Renal cortical epithelial cell (primary cell): ENCODE results near the gene CUX1. TPM values are rescaled to one million over a fixed set of nuclear protein-coding genes. Genes with fewer than 3 reads are reported as not detected.

Experiments
- DNase-seq: peaks from one replicate; pipeline ENCODE4 v3.0.0-alpha.2; 2011; ENCODE audit warnings: low read depth
- total RNA-seq: library from RNA; depleted of rRNA; stranded (reverse); fragments of >200 nt; gene quantifications from 2 replicates; pipeline ENCODE4 v1.2.3, GENCODE V29; 2014

CUX1 gene
- total RNA-seq, 1 donor from 2014 or later, result 139 TPM

DNA sequence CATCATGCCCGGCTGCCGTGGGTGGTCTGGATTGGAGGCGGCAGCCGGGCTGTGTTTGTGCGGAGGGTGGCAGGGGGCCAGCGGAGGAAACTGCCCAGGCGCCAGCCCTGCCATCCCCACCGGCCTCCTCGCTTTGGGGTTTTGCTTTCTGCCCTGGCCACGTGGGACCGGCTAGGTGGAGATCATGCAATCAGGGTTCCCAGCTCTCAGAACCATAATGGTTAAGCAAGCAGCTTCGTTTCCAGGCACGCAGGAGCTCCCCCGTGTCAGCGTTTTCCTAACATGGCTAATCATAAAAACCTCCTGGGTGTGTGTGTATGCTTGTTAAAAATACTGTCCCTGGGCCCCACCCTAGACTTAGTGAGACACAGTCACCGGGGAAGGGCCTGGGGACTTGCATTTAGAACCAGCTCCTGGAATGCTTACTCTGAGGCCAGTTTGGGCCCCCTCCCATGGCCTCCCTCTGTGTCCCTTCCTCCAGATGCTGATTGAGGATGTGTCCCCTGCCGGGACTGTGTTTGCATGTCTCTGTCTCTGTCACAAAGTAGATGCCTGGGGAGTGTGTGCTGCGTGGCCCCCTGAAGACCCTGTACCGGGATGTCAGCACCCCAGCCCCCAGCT is 119.3 kb downstream of the CUX1 start:
- DNase-seq, result peak; percentile 37

DNA sequence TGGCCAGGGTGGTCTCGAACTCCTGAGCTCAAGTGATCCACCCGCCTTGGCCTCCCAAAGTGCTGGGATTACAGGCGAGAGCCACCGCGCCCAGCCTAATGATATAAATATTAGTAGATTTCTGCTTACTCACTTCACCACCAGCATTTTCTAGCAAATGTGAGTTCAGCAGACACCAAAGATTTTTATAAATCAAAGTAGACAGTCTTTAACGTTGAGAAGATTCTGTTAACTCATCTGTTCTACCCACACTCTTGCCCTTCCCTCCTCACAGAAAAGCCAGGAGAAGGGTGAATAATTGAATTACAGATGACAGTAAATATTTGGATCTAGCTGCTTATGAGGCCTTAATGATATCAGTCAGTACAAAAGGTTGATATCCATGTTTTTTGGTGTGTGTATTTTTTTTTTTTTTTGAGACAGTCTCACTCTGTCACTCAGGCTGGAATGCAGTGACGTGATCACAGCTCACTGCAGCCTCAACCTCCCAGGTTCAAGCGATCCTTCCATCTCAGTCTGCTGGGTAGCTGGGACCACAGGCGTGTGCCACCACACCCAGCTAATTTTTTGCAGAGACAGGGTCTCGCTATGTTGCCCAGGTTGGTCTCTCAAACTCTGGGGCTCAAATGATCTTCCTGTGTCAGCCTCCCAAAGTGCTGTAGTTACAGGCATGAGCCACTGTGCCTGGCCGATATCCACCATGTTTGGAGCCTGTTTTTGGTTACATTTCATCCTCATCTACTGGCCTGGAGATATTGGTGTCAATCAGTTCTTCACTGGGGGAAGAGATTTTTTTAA is 120.5 kb downstream of the CUX1 start:
- DNase-seq, result no peak

DNA sequence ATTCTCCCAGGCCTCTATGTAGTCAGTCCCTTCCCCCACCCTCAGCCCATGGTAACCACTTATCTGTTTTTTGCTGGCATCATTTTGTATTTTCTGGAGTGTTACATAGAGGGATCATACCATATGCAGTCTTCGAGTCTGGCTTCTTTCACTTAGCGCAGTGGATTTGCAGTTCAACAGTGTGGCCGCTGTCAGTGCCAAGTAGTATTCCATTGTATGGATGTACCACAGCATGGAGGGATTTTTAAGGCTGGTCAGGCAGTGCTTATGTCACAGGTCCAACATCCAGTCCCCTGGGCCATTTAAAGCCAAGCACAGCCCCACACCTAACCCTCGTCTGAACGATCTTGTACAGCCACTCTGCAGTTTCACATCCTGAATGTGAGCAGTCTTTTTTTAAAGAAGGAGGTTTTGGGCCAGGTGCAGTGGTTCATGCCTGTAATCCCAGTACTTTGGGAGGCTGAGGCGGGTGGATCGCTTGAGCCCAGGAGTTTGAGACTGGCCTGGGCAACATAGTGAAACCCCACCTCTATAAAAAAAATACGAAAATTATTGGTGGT is 121.8 kb downstream of the CUX1 start:
- DNase-seq, result no peak

DNA sequence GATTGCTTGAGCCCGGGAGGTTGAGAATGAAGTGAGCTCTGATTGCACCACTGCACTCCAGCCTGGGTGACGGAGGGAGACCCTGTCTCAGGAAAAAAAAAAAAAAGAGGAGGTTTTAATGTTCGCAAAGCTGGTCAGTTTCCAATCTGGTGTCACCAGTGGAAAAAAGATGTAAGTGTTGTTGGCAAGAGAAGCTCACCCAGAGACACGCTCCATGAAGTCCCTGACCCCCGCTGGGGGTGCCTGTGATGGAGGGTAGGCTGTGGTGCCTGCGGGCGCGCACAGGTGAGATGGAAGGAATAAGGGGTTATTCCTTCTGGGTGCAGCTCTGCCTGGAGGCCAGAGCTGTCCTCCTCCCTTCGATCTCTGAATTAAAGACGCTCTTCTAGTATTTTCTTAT is 122.7 kb downstream of the CUX1 start:
- no peak for DNase-seq

DNA sequence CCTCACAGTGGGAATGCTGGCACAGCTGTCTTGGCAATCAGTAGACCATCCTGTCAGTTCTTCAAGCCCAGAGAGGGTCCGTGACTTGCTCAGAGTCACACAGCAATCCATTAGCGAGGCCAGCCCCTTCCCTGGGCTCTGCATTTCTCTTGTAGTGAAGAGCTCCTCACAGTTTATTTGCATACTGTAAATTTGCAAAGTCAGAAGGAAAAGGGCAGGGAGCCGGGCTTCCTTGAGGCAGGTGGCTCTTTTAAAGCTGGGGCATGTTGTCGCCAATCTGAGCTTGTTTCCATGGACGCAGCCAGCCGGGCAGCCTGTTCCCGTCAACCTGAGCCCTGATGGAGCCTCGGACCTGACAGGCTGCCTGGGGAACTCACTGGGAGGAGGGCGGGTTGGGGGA is 123.4 kb downstream of the CUX1 start:
- DNase-seq, result peak; percentile 18

DNA sequence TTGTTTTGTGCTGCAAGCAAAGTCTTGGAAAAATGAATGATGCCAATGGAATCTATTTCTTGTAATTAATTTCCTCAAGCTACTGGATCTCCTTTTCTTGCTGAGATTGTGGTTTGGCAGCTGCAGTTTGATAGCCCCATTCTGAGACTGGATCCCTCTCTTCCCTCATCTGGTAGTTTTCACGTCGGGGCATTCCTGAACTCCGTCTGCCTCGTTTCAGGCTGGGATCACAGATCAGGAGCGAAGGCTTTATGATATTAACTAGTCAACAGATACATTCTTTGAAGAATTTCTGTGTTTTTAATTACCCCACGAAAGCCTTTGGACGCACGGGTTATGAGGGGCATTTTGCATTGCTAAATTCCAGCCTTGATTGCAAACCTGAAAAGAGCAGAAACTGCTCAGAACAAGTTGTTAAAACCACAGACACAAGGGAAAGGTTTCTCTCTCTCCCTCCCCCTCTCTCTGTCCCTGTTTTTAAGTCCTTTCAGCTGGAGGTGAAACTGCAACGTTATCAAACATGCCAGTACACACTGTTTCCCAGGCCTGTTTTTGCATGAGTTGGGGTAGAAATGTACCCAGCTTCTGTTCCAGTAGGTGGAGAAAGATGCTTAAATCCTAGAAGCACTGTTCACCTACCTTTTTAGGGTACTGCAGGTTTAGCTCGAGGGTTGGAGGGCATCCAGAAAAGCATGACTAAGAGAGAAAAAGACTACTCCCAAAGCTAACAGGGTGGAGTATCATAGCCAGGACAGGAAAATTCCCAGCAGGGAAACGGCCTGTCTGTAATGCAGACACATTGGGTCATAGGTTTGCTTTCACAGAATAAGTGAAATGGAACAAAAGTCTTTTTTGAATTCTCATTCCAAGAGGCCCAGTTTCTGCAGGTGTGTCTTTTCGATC is 124.3 kb downstream of the CUX1 start:
- DNase-seq, result peak; percentile 89

DNA sequence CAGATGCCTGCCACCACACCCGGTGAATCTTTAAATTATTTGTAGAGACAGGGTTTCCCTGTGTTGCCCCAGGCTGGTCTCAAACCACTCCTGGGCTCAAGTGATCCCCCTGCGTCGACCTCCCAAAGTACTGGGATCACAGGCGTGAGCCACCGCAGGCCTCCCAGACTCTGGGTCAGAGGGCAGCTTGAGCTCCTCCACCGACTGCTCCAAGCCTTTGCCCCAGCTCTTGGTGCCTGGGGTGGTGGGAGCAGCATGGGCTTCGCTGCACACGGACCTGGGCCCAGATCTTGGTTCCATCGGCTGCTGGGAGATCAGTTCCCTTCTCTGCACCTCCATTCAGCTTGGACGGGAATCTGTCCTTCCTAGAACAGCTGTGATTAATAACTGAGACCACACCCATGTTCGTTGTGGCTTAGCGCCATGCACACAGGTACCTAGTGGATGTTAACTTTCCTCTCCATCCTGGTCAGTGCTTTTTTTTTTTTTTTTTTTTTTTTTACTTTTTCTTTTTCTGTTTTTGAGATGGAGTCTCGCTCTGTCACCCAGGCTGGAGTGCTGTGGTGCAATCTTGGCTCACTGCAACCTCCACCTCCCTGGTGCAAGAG is 125.3 kb downstream of the CUX1 start:
- no peak for DNase-seq

DNA sequence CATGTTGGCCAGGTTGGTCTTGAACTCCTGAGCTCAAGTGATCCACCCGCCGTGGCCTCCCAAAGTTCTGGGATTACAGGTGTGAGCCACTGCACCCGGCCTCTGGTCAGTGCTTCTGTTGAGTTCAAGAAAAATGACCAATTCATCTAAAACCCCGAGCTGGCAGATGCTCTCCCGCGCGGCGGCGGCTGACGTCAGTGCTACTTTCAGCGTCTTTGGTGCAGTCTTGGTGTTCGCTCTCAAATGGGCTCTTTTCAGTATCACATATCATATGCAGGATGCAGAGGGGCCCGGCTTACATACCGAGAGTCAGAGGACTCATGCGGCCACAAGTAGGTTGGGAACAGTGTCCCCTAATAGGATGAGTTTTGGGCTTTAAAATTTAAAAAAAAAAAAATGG is 125.9 kb downstream of the CUX1 start:
- no peak for DNase-seq

DNA sequence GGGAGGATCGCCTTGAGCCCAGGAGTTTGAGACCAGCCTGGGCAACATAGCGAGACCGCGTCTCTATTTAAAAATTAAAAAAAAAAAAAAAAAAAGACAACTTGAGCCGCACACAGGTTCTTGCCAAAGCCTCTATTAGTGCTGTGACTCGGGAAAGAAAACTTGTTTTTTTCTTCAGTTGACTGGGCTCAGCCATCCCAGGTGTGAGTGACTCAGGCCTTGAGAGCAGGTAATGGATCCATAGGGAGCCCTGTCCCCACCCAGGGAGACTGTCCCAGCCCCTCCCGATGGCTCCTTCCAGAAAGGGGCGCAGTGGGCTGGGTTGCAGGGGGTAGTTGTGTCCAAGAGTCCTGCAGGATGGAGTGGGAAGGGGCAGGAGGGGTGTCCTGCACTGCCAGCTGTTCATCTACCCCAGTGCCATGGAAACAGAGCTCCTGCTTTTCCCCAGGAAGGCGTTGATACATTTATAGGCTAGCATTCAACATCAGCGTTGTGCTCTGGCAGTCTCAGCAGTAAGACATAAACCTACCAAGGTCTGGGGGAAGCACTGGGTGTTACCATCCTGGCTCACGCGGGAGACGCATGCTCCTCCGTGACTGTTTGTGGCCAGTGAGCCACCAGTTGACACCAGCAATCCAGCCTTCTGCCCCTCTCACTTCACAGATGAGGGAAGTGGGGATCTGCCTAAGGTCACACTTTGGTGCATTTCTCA is 126.6 kb downstream of the CUX1 start:
- peak; percentile 30 for DNase-seq

DNA sequence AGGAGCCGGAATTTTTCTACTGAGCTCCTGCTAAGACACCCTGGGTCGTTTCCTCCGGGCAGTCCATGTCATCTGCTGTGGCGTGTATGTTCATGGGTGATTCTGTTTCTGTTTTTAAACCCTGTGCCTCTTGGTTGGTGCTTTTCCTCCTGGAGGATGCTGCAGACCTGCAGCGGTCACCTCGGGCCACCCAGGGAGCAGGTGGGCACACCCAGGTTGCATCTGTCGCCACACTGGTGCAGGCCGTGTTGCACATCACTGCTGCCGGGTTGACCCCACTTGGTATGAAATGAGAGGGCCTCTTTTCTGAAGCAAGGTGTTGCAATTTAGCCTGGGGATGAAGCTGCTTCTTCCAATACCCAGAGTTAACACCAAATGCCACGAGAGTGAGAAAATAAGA is 127.2 kb downstream of the CUX1 start:
- no peak for DNase-seq

DNA sequence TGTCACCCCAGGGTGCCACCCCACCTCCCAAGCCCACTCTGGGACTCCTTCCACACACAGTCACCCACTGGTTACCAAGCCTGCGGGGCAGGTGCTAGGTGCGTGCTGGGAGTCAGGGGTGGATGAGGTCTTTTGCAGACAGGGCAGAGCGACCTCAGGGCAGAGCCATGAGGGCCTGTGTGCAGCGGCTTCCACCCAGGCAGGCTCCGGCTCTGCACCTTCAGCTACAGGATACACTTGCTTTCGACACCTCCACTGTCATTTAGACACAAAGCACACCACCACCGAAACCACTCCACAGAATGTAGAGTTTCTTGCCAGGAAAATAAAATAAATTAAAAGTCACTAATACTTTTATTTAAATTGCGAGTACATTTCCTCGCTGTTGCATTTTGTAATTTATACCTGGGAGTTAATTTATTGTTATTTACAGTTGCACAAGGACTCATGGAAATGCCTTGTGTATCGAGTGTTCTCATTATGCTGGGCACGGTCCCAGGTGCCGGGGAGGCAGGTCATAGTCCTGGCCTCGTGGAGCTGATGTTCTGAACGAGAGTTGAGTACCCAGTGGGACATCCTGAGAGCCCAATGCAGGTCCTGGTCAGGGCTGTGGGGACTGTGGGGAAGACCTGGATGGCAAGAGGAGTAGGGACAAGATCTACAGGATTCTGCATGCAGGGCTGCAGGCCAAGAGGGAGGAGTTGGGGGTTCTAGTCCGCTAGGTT is 127.8 kb downstream of the CUX1 start:
- no peak for DNase-seq

DNA sequence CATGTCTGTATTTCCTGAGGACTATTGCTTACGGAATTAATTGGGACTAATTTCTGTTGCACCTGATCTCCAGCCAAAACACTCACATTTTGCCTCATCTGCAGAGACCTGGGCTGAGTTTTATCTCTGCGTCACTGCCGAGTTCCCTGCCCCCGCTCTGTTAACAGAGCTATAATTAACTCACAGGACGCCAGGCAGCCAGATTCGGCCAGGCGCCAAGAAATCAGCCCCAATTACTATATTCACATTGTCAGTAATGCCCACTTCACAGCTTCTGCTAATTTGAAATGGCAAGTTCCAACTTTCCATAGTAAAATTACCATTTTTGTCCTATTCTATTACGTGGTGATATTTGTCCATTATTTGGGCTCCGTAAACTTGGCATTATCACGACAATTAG is 130.5 kb downstream of the CUX1 start:
- DNase-seq, result peak; percentile 34

DNA sequence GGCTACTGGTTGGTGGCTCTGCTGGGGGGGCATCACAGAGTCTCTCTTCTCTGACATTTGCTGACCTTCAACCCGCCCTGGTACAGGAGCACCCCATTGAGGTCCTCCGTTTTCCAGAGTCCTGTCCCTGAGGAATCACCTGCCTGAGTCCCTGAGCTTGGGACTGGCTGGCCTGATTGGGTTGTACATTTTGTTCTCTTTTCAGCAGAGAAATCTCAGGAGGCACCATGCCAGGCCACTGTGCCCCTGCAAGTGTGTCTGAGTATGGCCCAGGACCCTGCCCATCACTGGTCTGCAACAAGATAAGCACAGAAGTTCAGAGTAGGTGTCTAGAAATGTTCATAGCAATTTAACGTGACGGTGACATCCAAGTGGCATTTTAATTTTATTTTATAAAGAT is 131.2 kb downstream of the CUX1 start:
- no peak for DNase-seq

DNA sequence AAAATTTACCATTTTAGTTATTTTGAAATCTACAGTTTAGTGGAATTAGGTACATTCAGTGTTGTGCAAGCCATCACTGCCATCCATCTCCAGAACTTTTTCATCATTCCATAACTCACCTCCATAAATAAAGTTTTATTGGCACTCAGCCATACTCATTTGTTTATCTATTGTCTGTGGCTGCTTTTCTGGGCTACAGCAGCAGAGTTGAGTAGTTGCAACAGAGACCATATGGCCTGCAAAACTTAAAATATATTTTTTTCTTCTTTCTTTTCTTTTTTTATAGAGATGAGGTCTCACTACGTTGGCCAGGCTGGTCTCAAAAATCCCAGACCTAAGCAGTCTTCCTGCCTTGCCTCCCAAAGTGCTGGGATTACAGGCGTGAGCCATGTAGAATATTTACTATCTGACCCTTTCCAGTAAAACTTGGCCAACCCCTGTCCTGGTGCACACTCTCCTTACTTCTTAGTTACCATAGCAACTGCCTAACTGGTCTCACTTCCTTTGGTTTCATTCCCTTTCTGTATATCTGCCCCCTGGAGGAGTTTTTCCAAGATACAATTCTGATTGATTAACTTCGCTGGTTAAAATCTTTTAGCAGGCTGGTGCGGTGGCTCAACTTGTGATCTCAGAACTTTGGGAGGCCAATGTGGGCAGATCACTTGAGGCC is 133.2 kb downstream of the CUX1 start:
- peak; percentile 85 for DNase-seq

DNA sequence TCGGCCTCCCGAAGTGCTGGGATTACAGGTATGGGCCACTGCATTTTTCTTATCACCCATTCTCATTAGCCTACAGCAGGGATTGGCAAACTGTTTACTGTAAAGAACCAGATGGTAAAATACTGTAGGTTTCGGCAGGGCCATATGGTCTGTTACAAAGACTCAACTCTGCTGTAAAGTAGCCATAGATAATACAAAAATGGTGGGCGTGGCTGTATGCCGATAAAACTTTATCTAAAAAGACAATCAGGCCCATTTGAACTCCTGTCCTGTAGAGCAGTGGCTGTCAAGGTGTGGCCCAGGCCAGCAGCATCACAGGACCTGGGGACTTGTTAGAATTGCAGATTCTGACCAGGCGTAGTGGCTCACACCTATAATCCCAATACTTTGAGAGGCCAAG is 134.3 kb downstream of the CUX1 start:
- DNase-seq, result no peak

DNA sequence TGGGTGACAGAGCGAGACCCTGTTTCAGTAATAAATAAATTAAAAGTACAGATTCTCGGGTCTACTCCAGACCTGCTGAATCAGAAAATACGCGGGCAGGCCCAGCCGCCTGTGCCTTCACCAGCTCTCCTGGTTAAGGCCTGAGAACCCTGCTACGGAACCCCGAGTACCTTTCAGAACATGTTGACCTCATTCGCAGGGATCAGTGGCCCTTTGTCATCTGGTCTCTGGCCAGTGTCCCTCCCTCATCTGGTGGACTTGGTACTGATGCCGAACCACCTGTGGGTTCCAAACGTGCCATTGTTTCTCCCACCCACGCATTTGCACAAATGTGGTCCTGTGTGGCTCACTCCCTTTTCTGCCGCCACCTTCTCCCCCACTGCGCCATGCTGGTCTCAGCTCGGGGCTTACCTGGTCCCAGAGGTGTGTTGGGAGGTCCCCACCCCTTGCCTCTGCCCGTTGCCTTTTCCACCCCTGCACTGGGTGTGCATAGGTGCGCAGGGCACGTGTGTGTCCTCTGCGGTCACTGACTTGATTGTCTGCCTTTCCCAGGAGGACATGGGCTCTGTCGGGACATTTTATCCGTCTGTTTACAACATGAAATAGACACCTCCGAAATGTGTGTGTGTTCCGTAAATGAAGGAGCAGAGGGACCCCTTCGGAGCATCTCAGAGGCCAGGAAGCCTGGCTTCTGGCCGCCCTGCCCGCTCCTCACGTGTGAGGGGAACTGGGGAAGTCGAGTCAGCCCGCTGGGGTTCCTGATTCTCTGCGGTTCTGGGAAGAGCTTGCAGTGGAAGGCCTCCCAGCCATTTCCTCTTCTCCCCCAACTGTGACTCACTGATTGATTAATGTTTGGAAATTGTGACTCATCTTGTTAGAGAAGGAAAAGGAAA is 135.2 kb downstream of the CUX1 start:
- peak; percentile 87 for DNase-seq

DNA sequence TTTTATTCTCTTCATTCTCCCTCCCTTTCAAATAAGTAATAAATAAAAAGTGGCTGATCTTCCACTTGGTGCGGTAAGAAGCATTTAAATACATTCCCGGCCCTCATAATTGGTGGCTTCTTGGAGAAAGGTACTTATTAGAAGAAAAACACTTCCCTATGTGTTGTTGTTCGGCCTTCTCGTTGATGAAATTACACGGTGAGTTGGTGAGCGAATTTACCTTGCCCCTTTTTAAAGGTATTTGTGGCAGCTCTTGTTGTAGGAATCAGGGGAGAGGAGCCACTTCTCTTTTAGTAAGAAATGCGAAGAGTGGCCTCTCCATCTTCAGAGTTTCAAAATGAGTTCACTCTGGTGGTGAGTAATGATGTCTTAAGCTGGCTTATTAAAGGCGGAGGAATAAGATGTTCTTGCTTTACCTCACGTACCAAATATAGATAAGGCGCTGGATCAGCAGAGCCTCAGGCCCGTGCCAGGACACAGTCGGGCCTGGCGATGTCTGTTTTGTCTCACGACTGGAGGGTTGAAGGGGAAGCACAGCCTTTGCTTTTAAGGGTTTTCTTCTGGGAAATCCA is 135.9 kb downstream of the CUX1 start:
- no peak for DNase-seq

DNA sequence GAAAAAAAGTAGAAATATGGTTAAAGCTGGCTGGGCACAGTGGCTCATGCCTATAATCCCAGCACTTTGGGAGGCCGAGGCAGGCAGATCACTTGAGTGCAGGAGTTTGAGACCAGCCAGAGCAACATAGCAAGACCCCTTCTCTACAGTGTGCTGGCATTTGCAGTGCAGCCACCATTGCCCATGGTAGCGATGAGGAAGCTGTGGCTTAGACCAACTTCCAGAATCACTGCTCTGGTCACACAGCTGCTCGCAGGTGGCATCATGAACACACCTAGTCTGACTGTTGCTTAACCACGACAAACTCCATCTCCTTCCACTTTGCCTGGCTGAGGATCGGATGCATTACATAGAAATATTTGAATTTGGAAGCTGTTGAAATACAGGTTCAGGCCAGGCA is 137.1 kb downstream of the CUX1 start:
- DNase-seq, result no peak

DNA sequence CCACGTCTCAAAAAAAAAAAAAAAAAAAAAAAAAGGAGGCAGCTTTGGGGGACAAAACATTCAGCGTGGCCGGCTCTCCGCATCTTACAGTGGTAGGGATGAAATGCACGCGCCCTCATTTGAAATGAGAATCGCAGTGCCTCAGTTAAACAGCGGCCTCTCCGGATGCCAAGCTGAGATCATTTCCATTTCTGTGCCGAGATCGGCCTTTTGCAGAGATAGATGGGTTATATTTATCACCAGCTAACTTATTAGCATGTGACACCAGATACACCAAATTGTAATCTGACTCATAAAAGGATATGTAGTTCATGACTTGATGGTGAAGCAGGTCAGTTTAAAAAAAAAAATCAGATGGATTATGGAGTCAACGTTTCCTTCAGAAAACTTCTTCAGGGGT is 138.7 kb downstream of the CUX1 start:
- DNase-seq, result no peak
